Liver (tissue), 9 donors: Measurements from ENCODE around the gene SPATA22. TPM values are rescaled to one million over a fixed set of nuclear protein-coding genes. Genes with fewer than 3 reads are reported as not detected.
A peak's percentile ranks its signal among the peaks of the same experiment; 100 is the strongest.

Experiments
- DNase-seq: peaks from one replicate; pipeline ENCODE4 v3.0.0-alpha.2; 2017; ENCODE audit warnings: low spot score
- H3K27ac ChIP-seq, 2 donors: one replicate each; pipeline ENCODE4 v1.7.0; 2013; ENCODE audit warnings: inconsistent platforms in 2 of 2, low read length in 2 of 2, control low read depth in 1 of 2, low read depth in 1 of 2, mild to moderate bottlenecking in 1 of 2
- H3K27me3 ChIP-seq, 4 donors: one replicate each; pipeline versions ENCODE4 v1.6.1 to v1.7.0; 2013; ENCODE audit warnings: low read length in 3 of 4, inconsistent platforms in 1 of 4, mild to moderate bottlenecking in 1 of 4, moderate library complexity in 1 of 4; ENCODE audit not compliant: control insufficient read depth in 4 of 4, insufficient read depth in 4 of 4
- H3K36me3 ChIP-seq, 4 donors: one replicate each; pipeline versions ENCODE4 v1.6.1 to v1.7.0; 2013; ENCODE audit warnings: low read length in 3 of 4, mild to moderate bottlenecking in 3 of 4, low read depth in 1 of 4, moderate library complexity in 1 of 4; ENCODE audit not compliant: control insufficient read depth in 4 of 4, insufficient read depth in 3 of 4
- H3K4me1 ChIP-seq, 4 donors: one replicate each; pipeline versions ENCODE4 v1.6.1 to v1.7.0; 2013; ENCODE audit warnings: low read length in 3 of 4, mild to moderate bottlenecking in 3 of 4, moderate library complexity in 1 of 4; ENCODE audit not compliant: control insufficient read depth in 4 of 4, insufficient read depth in 4 of 4
- H3K4me3 ChIP-seq, 3 donors: one replicate each; pipeline versions ENCODE4 v1.6.1 to v1.7.0; 2013; ENCODE audit warnings: low read length in 3 of 3, control low read depth in 1 of 3, low read depth in 1 of 3, mild to moderate bottlenecking in 1 of 3
- H3K9ac ChIP-seq, 2 donors: one replicate each; pipeline ENCODE4 v1.7.0; 2013; ENCODE audit warnings: low read length in 2 of 2, mild to moderate bottlenecking in 2 of 2, moderate library complexity in 2 of 2, control low read depth in 1 of 2, low read depth in 1 of 2
- H3K9me3 ChIP-seq, 4 donors: one replicate each; pipeline versions ENCODE4 v1.6.1 to v1.7.0; 2013; ENCODE audit warnings: low read length in 3 of 4; ENCODE audit not compliant: control insufficient read depth in 4 of 4
- EGR1 ChIP-seq, 2 donors: IDR thresholded peaks; 2 replicates each; pipeline ENCODE4 v1.6.1; 2016 to 2018; ENCODE audit warnings: antibody characterized with exemption in 2 of 2, low read depth in 2 of 2
- FOXA1 ChIP-seq: IDR thresholded peaks from 2 replicates; pipeline ENCODE4 v1.6.1; 2016; ENCODE audit warnings: antibody characterized with exemption
- FOXA2 ChIP-seq: IDR thresholded peaks from 2 replicates; pipeline ENCODE4 v1.6.1; 2016; ENCODE audit warnings: antibody characterized with exemption
- HNF4A ChIP-seq, 2 donors: conservative IDR thresholded peaks; 2 replicates each; pipeline ENCODE4 v1.6.1; 2016; ENCODE audit warnings: antibody characterized with exemption in 2 of 2, mild to moderate bottlenecking in 2 of 2
- HNF4G ChIP-seq: IDR thresholded peaks from 2 replicates; pipeline ENCODE4 v1.6.1; 2016; ENCODE audit warnings: antibody characterized with exemption
- JUND ChIP-seq, 2 donors: IDR thresholded peaks; 2 replicates each; pipeline ENCODE4 v1.6.1; 2016; ENCODE audit warnings: antibody characterized with exemption in 2 of 2
- NR2F2 ChIP-seq: IDR thresholded peaks from 2 replicates; pipeline ENCODE4 v1.6.1; 2016; ENCODE audit warnings: antibody characterized with exemption
- RAD21 ChIP-seq, 2 donors: IDR thresholded peaks; 2 replicates each; pipeline ENCODE4 v1.6.1; 2016; ENCODE audit warnings: antibody characterized with exemption in 2 of 2, mild to moderate bottlenecking in 2 of 2
- REST ChIP-seq: IDR thresholded peaks from 2 replicates; pipeline ENCODE4 v1.6.1; 2016; ENCODE audit warnings: antibody characterized with exemption, mild to moderate bottlenecking
- RXRA ChIP-seq, 2 donors: IDR thresholded peaks; 2 replicates each; pipeline ENCODE4 v1.6.1; 2017 to 2018; ENCODE audit warnings: antibody characterized with exemption in 2 of 2, mild to moderate bottlenecking in 1 of 2
- SP1 ChIP-seq: IDR thresholded peaks from 2 replicates; pipeline ENCODE4 v1.6.1; 2018; ENCODE audit warnings: antibody characterized with exemption, mild to moderate bottlenecking
- TAF1 ChIP-seq: conservative IDR thresholded peaks from 2 replicates; pipeline ENCODE4 v1.6.1; 2016; ENCODE audit warnings: antibody characterized with exemption, mild to moderate bottlenecking
- YY1 ChIP-seq: IDR thresholded peaks from 2 replicates; pipeline ENCODE4 v1.6.1; 2016; ENCODE audit warnings: antibody characterized with exemption, mild to moderate bottlenecking
- WGBS: extraction: QIAGEN DNeasy Blood & Tissue Kit; methylation state at CpG from one replicate; pipeline ENCODE4 v1.1.7; 2013; 5-methylcytosine and 5-hydroxymethylcytosine counted together
- polyA plus RNA-seq, 2 donors: library from polyadenylated mRNA; stranded (reverse) in 1 of 2; unstranded in 1 of 2; fragments of 200-250 nt in 1 of 2; fragments of >200 nt in 1 of 2; fragmentation: Nextera tagmentation in 1 of 2; extraction: Ambion mirVana in 1 of 2; gene quantifications; one replicate each; pipeline versions ENCODE4 v1.2.1 to v1.2.3, GENCODE V29; 2013 to 2015
- total RNA-seq, 2 donors: library from RNA; depleted of rRNA; stranded (reverse); fragments of >200 nt; gene quantifications; one replicate each; pipeline ENCODE4 v1.2.3, GENCODE V29; 2014
- TF ChIP-seq, protein P1 (sequence below): IDR thresholded peaks from 2 replicates; pipeline ENCODE4 v1.6.1; 2016; ENCODE audit warnings: antibody characterized with exemption
- TF ChIP-seq, protein P2 (sequence below): fragments of 150-350 bp; IDR thresholded peaks from 2 replicates; pipeline ENCODE4 v1.5.1; 2017; ENCODE audit warnings: improper control_type of control experiment, low read depth, low read length; ENCODE audit not compliant: missing input control
- TF ChIP-seq, protein P3 (sequence below): IDR thresholded peaks from 2 replicates; pipeline ENCODE4 v1.6.1; 2016; ENCODE audit warnings: antibody characterized with exemption
- donor health status: healthy.
- donor health status: healthy.
- donor health status: healthy.
- donor health status: healthy.
- donor health status: healthy.

The SPATA22 gene
- total and polyA plus RNA-seq, 4 donors, result 0.19 to 0.89 (median 0.42) TPM; not detected in 1

GRCh38 chr17:3474212-3474611 is 2.6 kb upstream of the SPATA22 start (continued):
- TF ChIP-seq, protein P1, sequence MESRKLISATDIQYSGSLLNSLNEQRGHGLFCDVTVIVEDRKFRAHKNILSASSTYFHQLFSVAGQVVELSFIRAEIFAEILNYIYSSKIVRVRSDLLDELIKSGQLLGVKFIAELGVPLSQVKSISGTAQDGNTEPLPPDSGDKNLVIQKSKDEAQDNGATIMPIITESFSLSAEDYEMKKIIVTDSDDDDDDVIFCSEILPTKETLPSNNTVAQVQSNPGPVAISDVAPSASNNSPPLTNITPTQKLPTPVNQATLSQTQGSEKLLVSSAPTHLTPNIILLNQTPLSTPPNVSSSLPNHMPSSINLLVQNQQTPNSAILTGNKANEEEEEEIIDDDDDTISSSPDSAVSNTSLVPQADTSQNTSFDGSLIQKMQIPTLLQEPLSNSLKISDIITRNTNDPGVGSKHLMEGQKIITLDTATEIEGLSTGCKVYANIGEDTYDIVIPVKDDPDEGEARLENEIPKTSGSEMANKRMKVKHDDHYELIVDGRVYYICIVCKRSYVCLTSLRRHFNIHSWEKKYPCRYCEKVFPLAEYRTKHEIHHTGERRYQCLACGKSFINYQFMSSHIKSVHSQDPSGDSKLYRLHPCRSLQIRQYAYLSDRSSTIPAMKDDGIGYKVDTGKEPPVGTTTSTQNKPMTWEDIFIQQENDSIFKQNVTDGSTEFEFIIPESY, result peak; percentile 85

DNA sequence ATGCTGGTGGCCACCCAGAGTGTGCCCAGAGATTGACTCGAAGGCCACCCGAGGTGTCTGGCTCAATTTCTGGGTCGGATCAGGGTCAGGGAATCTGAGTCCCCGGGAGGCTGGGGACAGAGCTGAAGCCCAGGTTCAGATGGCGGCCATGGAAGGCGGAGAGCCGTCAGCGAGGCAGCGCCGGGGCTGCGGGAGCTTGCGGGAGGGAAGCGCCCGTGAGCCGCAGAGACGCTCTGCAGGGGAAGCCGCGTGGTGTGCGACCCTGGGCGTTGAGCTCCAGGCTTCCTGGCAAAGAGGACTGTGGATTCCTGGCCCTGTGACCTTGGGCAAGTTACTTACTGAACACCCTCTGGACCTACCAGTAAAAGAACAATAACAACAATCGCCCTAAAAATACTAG is 518 bp upstream of the SPATA22 start:
- WGBS, result 94% methylated on average over 21 of the region's 21 CpGs
- Histone ChIP-seq H3K9ac (no peak overlapping the region), H3K27ac (no peak overlapping the region), H3K36me3 (no peaks in the 10 kb centered on the region), H3K27me3 (no peaks in the 10 kb centered on the region), H3K4me3 (no peak overlapping the region), H3K9me3 (peaks cover 0 to 1% (median 0%) of the 10 kb centered on the region in 4 donors), H3K4me1 (peaks cover 0 to 20% (median 10%) of the 10 kb centered on the region in 4 donors)
- TF ChIP-seq, protein P1, result no peak
- TF ChIP-seq FOXA2 (no peak), HNF4G (no peak), SP1 (no peak), JUND (IDR thresholded peaks at IDR 0.05) (no peak), YY1 (no peak), NR2F2 (no peak)
- TF ChIP-seq, protein P2, sequence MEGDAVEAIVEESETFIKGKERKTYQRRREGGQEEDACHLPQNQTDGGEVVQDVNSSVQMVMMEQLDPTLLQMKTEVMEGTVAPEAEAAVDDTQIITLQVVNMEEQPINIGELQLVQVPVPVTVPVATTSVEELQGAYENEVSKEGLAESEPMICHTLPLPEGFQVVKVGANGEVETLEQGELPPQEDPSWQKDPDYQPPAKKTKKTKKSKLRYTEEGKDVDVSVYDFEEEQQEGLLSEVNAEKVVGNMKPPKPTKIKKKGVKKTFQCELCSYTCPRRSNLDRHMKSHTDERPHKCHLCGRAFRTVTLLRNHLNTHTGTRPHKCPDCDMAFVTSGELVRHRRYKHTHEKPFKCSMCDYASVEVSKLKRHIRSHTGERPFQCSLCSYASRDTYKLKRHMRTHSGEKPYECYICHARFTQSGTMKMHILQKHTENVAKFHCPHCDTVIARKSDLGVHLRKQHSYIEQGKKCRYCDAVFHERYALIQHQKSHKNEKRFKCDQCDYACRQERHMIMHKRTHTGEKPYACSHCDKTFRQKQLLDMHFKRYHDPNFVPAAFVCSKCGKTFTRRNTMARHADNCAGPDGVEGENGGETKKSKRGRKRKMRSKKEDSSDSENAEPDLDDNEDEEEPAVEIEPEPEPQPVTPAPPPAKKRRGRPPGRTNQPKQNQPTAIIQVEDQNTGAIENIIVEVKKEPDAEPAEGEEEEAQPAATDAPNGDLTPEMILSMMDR, result no peak
- TF ChIP-seq, protein P3, sequence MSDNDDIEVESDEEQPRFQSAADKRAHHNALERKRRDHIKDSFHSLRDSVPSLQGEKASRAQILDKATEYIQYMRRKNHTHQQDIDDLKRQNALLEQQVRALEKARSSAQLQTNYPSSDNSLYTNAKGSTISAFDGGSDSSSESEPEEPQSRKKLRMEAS, result no peak
- no peak for DNase-seq

- no peak for DNase-seq
- H3K4me3 ChIP-seq, result no peak overlapping the region
- no peak overlapping the region for H3K9ac ChIP-seq
- peaks cover 2 to 13% (median 6%) of the 10 kb centered on the region in 4 donors for H3K4me1 ChIP-seq
- 64% methylated on average over 5 of the region's 5 CpGs for WGBS
- no peaks in the 10 kb centered on the region for H3K27me3 ChIP-seq
- H3K9me3 ChIP-seq, result peaks cover 0 to 1% (median 0%) of the 10 kb centered on the region in 4 donors
- H3K36me3 ChIP-seq, result no peaks in the 10 kb centered on the region
- no peak overlapping the region for H3K27ac ChIP-seq
- TF ChIP-seq RAD21 (IDR thresholded peaks at IDR 0.05) (no peak), RXRA (IDR thresholded peaks at IDR 0.05) (no peak), HNF4G (no peak), NR2F2 (no peak), SP1 (no peak), REST (no peak), JUND (IDR thresholded peaks at IDR 0.05) (no peak), TAF1 (no peak), FOXA1 (no peak), HNF4A (conservative IDR thresholded peaks at IDR 0.05) (no peak), EGR1 (IDR thresholded peaks at IDR 0.05; ENCODE audit: low read depth in 2 of 2) (no peak), YY1 (no peak), FOXA2 (no peak)
- TF ChIP-seq, protein P1, result no peak
- TF ChIP-seq, protein P3, result no peak
Observed at GRCh38 chr17:3469529-3469928, 2.1 kb downstream of the SPATA22 start.
